ENCODE measurements around the gene AP2A1. TPM values are rescaled to one million over a fixed set of nuclear protein-coding genes. Genes with fewer than 3 reads are reported as not detected.

The AP2A1 gene
- total RNA-seq, 1 experiment from 2014 or later, result 119 TPM

- TF ChIP-seq IRF1 (CRISPR knock-in tag; IDR thresholded peaks at IDR 0.05) (no peak; the same call in 1 of the 2 replicates), ZBTB43 (CRISPR knock-in tag; IDR thresholded peaks at IDR 0.05) (no peak), FOXJ3 (CRISPR knock-in tag; IDR thresholded peaks at IDR 0.05; ENCODE audit: borderline replicate concordance) (no peak), FOXK1 (CRISPR knock-in tag; IDR thresholded peaks at IDR 0.05) (no peak; the same call in 1 of the 2 replicates), ERG (CRISPR knock-in tag; IDR thresholded peaks at IDR 0.05) (no peak), ATF2 (CRISPR knock-in tag; IDR thresholded peaks at IDR 0.05; ENCODE audit: borderline replicate concordance, low read depth) (no peak), STAT6 (CRISPR knock-in tag; conservative IDR thresholded peaks at IDR 0.05; ENCODE audit: low read depth) (no peak), GABPB1 (CRISPR knock-in tag; IDR thresholded peaks at IDR 0.05) (peak; percentile 24; the same call in 1 of the 2 replicates), MYBL2 (CRISPR knock-in tag; IDR thresholded peaks at IDR 0.05) (0 out of 2 replicates have a peak, but pooled peaks have one; percentile 37), ATF1 (CRISPR knock-in tag; IDR thresholded peaks at IDR 0.05) (no peak), IRF2 (CRISPR knock-in tag; IDR thresholded peaks at IDR 0.05; ENCODE audit: borderline replicate concordance, low read depth) (no peak), HMGA2 (CRISPR knock-in tag; IDR thresholded peaks at IDR 0.05) (no peak), ATF3 (CRISPR knock-in tag; conservative IDR thresholded peaks at IDR 0.05) (no peak), CTCF (IDR thresholded peaks at IDR 0.05) (no peak)
- TF ChIP-seq, protein P1, sequence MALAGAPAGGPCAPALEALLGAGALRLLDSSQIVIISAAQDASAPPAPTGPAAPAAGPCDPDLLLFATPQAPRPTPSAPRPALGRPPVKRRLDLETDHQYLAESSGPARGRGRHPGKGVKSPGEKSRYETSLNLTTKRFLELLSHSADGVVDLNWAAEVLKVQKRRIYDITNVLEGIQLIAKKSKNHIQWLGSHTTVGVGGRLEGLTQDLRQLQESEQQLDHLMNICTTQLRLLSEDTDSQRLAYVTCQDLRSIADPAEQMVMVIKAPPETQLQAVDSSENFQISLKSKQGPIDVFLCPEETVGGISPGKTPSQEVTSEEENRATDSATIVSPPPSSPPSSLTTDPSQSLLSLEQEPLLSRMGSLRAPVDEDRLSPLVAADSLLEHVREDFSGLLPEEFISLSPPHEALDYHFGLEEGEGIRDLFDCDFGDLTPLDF (CRISPR knock-in tag; IDR thresholded peaks at IDR 0.05), result no peak
- TF ChIP-seq, protein P2, sequence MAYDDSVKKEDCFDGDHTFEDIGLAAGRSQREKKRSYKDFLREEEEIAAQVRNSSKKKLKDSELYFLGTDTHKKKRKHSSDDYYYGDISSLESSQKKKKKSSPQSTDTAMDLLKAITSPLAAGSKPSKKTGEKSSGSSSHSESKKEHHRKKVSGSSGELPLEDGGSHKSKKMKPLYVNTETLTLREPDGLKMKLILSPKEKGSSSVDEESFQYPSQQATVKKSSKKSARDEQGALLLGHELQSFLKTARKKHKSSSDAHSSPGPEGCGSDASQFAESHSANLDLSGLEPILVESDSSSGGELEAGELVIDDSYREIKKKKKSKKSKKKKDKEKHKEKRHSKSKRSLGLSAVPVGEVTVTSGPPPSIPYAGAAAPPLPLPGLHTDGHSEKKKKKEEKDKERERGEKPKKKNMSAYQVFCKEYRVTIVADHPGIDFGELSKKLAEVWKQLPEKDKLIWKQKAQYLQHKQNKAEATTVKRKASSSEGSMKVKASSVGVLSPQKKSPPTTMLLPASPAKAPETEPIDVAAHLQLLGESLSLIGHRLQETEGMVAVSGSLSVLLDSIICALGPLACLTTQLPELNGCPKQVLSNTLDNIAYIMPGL (CRISPR knock-in tag; IDR thresholded peaks at IDR 0.05), result peak; percentile 48; the same call in 1 of the 2 replicates
- TF ChIP-seq, protein P3, sequence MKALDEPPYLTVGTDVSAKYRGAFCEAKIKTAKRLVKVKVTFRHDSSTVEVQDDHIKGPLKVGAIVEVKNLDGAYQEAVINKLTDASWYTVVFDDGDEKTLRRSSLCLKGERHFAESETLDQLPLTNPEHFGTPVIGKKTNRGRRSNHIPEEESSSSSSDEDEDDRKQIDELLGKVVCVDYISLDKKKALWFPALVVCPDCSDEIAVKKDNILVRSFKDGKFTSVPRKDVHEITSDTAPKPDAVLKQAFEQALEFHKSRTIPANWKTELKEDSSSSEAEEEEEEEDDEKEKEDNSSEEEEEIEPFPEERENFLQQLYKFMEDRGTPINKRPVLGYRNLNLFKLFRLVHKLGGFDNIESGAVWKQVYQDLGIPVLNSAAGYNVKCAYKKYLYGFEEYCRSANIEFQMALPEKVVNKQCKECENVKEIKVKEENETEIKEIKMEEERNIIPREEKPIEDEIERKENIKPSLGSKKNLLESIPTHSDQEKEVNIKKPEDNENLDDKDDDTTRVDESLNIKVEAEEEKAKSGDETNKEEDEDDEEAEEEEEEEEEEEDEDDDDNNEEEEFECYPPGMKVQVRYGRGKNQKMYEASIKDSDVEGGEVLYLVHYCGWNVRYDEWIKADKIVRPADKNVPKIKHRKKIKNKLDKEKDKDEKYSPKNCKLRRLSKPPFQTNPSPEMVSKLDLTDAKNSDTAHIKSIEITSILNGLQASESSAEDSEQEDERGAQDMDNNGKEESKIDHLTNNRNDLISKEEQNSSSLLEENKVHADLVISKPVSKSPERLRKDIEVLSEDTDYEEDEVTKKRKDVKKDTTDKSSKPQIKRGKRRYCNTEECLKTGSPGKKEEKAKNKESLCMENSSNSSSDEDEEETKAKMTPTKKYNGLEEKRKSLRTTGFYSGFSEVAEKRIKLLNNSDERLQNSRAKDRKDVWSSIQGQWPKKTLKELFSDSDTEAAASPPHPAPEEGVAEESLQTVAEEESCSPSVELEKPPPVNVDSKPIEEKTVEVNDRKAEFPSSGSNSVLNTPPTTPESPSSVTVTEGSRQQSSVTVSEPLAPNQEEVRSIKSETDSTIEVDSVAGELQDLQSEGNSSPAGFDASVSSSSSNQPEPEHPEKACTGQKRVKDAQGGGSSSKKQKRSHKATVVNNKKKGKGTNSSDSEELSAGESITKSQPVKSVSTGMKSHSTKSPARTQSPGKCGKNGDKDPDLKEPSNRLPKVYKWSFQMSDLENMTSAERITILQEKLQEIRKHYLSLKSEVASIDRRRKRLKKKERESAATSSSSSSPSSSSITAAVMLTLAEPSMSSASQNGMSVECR (CRISPR knock-in tag; IDR thresholded peaks at IDR 0.05; ENCODE audit: borderline replicate concordance), result 0 out of 2 replicates have a peak, but pooled peaks have one; percentile 72
These were observed 51.3 kb downstream of the AP2A1 start, which contains the start of gene MED25 (continued) for GRCh38 chr19:49817964-49818648.
